C4-2B (cell line): ENCODE measurements around the gene NHERF1.

ENCODE experiments used
- H3K27ac ChIP-seq: fragments of 450-650 bp; 2 replicates; pipeline ENCODE4 v1.5.1; 2017
- CTCF ChIP-seq: fragments of 450-650 bp; conservative IDR thresholded peaks from 2 replicates; pipeline ENCODE4 v1.5.1; 2017; ENCODE audit warnings: mild to moderate bottlenecking
- ZFX ChIP-seq: fragments of 450-650 bp; IDR thresholded peaks from 2 replicates; pipeline ENCODE4 v1.6.1; 2017

Gene NHERF1

GRCh38 chr17:74744714-74745547 lies 3.5 kb upstream of the NHERF1 start:
- peak overlapping the region; percentile 51 for H3K27ac ChIP-seq
- no peak for TF ChIP-seq ZFX
- TF ChIP-seq CTCF, result peak; percentile 99

- peak overlapping the region; percentile 51; the same call in 1 of the 2 replicates for H3K27ac ChIP-seq
- TF ChIP-seq CTCF, result no peak
- TF ChIP-seq ZFX, result no peak
These were observed 2.8 kb upstream of the NHERF1 start for GRCh38 chr17:74745548-74746177.

GRCh38 chr17:74746376-74746775 lies 2.1 kb upstream of the NHERF1 start:
- no peak overlapping the region for H3K27ac ChIP-seq
- TF ChIP-seq CTCF (no peak), ZFX (no peak)

GRCh38 chr17:74746922-74747321 lies 1.5 kb upstream of the NHERF1 start:
- no peak overlapping the region for H3K27ac ChIP-seq
- TF ChIP-seq ZFX (no peak), CTCF (no peak)

- TF ChIP-seq CTCF (no peak; the same call in 1 of the 2 replicates), ZFX (no peak)
These were observed 224 bp upstream of the NHERF1 start for GRCh38 chr17:74748279-74748528.

GRCh38 chr17:74749279-74750038 lies 1.0 kb downstream of the NHERF1 start:
- peak overlapping the region; percentile 98 for H3K27ac ChIP-seq
- TF ChIP-seq CTCF (no peak), ZFX (0 out of 2 replicates have a peak, but pooled peaks have one; percentile 50)

More at GRCh38 chr17:74748279-74748528, 224 bp upstream of the NHERF1 start:
- peak overlapping the region; percentile 98 for H3K27ac ChIP-seq

- TF ChIP-seq ZFX (no peak), CTCF (no peak)
- H3K27ac ChIP-seq, result peak overlapping the region; percentile 98
These were observed 1.6 kb downstream of the NHERF1 start for GRCh38 chr17:74750039-74750326.
